D721Med (cell line): ENCODE data around the gene NF2.
"Not testable (repeated sequence)": the region's sequence is repeated elsewhere in the genome, so short reads cannot be mapped to it uniquely, and the experiment has no call there.

Experiments used
- DNase-seq: peaks from one replicate; pipeline ENCODE4 v3.0.0; 2011; ENCODE audit warnings: low spot score; ENCODE audit not compliant: insufficient read length
- FAIRE-seq: peaks from 2 replicates; lab custom pipeline; 2011; peaks lifted over from hg19 to GRCh38; lab: Jason Lieb, UNC
- TF ChIP-seq, protein P1 (sequence below): IDR thresholded peaks from 2 replicates; pipeline ENCODE4 v1.5.1; 2012; ENCODE audit warnings: mild to moderate bottlenecking, control low read depth; ENCODE audit not compliant: insufficient read depth; ENCODE audit errors: missing control alignments

Gene NF2

DNA sequence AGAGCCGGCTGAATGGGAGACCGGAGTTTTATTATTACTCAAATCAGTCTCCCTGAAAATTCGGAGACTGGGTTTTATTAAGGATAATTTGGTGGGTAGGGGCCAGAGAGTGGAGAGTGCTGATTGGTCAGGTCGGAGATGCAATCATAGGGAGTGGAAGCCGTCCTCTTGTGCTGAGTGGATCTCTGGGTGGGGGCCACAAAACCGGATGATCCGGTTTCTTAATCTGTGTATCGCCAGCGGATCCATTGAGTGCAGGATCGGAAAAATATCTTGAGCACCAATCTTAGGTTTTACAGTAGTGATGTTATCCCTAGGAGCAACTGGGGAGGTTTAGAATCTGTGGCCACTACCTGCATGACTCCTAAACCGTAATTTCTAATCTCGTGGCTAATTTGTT lies 21.6 kb upstream of the NF2 start:
- TF ChIP-seq, protein P1, sequence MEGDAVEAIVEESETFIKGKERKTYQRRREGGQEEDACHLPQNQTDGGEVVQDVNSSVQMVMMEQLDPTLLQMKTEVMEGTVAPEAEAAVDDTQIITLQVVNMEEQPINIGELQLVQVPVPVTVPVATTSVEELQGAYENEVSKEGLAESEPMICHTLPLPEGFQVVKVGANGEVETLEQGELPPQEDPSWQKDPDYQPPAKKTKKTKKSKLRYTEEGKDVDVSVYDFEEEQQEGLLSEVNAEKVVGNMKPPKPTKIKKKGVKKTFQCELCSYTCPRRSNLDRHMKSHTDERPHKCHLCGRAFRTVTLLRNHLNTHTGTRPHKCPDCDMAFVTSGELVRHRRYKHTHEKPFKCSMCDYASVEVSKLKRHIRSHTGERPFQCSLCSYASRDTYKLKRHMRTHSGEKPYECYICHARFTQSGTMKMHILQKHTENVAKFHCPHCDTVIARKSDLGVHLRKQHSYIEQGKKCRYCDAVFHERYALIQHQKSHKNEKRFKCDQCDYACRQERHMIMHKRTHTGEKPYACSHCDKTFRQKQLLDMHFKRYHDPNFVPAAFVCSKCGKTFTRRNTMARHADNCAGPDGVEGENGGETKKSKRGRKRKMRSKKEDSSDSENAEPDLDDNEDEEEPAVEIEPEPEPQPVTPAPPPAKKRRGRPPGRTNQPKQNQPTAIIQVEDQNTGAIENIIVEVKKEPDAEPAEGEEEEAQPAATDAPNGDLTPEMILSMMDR = no peak
- DNase-seq (no peak), FAIRE-seq (no peak)

DNA sequence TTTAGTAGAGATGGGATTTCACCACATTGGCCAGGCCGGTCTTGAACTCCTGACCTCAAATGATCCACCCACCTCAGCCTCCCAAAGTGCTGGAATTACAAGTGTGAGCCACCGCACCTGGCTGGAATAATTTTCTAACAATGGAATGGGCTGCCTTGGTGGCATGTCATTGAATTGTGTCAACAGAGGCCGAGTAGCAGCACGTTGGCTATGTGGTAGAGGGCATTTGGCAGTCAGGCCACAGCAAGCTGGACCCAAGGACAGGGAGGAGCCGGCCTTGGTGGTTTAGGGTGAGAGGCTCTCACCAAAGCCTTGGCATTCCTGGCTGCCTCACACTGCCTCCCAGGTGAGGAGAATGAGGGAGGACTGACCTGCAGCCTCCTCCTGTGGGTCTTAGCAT lies 18.5 kb upstream of the NF2 start:
- TF ChIP-seq, protein P1 = no peak
- DNase-seq (no peak), FAIRE-seq (no peak)

DNA sequence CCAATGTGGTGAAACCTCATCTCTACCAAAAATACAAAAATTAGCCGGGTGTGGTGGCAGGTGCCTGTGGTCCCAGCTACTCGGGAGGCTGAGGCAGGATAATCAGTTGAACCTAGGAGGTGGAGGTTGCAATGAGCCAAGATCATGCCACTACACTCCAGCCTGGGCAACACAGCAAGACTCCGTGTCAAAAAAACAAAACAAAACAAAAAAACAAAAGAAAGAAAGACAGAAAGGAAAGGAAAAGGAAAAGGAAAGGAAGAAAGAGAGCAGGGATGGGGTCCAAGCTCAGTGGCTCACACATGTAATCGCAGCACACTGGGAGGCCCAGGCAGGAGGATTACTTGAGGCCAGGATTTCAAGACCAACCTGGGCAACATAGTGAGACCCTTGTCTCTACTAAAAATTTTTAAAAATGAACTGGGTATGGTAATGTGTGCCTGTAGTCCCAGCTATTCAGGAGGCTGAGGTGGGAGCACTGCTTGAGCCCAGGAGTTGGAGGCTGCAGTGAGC lies 17.2 kb upstream of the NF2 start:
- not testable (repeated sequence) for FAIRE-seq, DNase-seq

DNA sequence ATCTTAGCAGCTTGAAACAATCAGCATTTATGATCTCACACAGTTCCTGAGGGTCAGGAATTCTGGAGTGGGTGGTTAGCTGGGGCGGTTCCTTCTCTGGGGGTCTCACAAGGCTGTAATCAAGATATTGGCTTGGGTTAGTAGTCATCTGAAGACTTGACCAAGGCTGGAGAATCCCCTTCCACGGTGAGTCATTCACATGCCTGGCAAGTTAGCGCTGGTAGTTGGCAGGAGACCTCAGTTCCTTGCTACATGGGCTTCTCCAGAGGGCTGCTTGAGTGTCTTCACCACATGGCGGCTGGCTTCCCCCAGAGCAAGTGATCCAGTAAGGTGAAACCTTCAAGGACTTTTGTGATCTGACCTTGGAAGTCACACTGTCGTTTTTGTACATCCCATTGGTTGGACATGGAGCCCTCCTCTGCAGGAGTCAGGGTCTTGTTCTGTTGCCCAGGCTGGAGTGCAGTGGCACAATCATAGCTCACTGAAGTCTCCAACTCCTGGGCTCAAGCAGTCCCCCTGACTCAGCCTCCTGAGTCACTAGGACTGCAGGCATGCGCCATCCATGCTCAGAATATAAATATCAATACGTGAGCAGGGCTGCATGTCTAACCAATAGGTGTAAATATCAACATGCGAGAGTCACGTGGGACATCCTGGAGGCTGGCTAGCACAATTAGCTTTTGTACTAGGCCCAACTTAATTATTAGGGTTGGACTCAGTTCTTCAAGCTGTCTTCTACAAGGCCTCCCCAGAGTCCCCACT lies 15.3 kb upstream of the NF2 start:
- DNase-seq (no peak), FAIRE-seq (no peak)
- TF ChIP-seq, protein P1 = no peak

DNA sequence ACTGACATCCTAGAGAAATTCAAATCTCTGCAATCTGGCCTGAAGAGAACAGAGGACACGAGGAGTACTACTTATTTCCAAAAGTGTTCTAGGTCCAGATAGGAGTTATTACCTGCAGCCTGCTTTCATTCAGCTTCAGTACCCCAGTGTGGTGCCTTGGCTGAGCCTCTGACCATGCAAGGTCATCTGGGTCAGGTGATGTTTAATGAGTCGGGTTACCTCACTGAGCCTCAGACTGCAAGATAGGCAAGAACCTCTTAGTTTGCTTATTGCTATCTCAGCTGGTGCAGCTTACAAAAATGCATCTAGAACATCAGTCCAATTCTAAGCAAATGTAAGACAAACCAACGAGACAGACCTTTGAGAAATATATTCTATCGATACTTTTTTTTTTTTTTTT lies 9.5 kb upstream of the NF2 start:
- TF ChIP-seq, protein P1 = no peak
- DNase-seq = no peak
- FAIRE-seq = no peak

DNA sequence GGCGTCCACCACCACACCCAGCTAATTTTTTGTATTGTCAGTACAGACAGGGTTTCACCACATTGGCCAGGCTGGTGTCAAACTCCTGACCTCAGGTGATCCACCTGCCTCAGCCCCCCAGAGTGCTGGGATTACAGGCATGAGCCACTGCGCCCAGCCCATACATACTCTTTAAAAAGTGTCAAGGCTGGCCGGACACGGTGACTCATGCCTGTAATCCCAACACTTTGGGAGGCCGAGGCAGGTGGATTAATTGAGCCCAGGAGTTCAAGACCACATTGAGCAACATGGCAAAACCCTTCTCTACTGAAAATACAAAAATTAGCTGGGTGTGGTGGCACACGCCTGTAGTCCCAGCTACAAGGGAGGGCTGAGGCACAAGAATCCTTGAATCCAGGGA lies 9.0 kb upstream of the NF2 start:
- DNase-seq, FAIRE-seq: not testable (repeated sequence)

DNA sequence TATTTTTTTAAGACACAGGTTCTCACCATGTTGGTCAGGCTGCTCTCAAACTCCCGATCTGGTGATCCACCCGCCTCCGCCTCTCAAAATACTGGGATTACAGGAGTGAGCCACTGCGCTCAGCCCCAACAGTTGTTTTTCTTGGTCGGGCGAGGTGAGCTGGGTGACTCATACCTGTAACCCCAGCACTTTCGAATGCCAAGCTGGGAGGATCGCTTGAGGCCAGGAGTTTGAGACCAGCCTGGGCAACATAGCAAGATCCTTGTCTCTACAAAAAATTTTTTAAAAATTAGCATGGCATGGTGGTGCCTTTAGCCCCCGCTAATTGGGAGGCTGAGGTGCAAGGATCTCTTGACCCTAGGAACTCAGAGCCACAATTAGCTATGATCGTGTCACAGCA lies 7.0 kb upstream of the NF2 start:
- TF ChIP-seq, protein P1 = no peak
- DNase-seq (no peak), FAIRE-seq (no peak)

DNA sequence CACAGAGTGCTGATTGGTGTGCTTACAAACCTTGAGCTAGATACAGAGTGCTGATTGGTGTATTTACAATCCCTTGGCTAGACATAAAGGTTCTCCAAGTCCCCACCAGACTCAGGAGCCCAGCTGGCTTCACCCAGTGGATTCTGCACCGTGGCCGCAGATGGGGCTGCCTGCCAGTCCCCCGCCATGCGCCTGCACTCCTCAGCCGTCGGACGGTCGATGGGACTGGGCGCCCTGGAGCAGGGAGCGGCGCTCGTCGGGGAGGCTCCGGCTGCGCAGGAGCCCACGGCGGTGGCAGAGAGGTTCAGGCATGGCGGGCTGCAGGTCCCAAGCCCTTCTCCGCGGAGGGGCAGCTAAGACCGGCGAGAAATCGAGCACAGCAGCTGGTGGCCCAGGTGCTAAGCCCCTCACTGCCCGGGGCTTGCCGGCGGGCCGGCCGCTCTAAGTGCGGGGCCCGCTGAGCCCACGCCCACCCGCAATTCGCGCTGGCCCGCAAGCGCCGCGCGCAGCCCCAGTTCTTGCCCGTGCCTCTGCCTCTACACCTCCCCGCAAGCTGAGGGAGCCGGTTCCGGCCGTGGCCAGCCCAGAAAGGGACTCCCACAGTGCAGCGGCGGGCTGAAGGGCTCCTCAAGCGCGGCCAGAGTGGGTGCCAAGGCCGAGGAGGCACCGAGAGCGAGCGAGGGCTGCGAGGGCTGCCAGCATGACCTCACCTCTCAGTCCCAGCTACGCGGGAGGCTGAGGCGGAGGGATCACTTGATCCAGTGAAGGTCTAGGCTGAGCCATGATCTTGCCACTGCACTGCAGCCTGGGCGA lies 5.4 kb upstream of the NF2 start:
- not testable (repeated sequence) for DNase-seq

More for the DNA sequence above, 5.4 kb upstream of the NF2 start:
- FAIRE-seq = not testable (repeated sequence)
